Measurements from ENCODE around the gene STRN.

The STRN gene

DNA sequence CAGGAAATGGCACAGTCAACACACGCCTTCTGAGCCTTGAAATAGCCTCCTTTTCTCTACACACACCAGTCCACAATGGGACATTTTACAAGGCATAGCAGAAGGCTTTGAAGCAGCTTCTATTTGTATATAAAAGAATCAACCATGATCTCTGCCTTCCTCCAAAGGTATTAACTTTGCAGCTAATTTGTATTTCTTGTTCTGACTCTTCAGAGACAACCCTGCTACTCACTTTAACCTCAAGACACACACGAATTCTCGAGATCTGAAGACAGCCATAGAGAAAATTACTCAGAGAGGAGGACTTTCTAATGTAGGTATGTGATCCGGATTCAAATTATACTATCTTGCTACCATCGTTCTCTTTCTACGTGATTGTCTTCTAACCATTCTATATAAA lies 165.2 kb downstream of the STRN start:
- Histone ChIP-seq H3K4me1 (no peaks in the 10 kb centered on the region), H3K27me3 (ENCODE audit: low read depth) (no peaks in the 10 kb centered on the region)
- in situ Hi-C loops (cut with MboI; ENCODE audit: low sequenced_read_pairs) = no loop called here

DNA sequence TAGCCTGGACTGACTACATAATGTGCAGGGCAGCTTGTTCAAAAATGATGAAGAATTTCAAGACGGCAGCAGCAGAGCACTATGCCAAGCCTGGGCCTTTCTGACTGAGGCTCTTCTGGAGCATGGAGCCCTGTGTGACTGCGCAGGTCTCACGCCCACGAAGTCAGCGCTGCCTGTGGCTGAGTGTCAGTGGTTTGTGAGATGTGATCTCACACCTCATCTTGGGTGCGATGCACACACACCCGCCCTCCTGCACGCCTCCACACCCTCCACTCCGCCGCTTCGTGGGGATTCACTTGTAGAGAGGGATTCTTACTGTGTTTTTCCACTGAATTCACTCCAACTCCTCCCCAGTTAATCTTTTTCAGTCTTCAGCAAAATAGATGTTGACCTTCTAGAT lies 166.0 kb downstream of the STRN start:
- Histone ChIP-seq H3K27me3 (ENCODE audit: low read depth) (no peaks in the 10 kb centered on the region), H3K36me3 (replicated peaks) (no peaks in the 10 kb centered on the region), H3K9me3 (no peaks in the 10 kb centered on the region), H3K4me1 (no peaks in the 10 kb centered on the region), H3K4me3 (no peak overlapping the region)
- no peak for DNase-seq (ENCODE audit: low spot score in 2 of 2)
- in situ Hi-C loops (cut with MboI; ENCODE audit: low sequenced_read_pairs) = no loop called here

More for the DNA sequence above, 165.2 kb downstream of the STRN start:
- H3K36me3 ChIP-seq (replicated peaks) = no peaks in the 10 kb centered on the region
- no peaks in the 10 kb centered on the region for H3K9me3 ChIP-seq
- no peak overlapping the region for H3K4me3 ChIP-seq
- no peak for DNase-seq (ENCODE audit: low spot score in 2 of 2)

DNA sequence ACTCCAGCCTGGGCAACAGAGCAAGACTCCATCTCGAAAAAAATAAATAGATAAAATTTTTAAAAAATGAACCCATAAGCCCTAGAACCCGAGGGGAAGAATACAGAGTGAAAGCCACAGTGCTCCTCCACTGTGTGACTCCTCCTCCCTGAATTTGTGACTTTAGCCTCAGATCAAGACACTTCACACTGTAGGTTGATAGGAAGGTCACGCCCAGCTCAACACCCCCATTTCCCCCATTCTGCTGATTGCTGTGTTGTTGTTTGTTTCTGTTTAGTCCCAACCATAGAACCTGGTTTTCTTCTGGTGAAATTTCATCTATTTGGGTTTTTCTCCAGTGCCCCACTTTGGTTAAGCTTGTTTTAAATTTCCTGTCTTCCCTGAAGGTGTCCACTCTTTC lies 167.6 kb downstream of the STRN start:
- in situ Hi-C loops (cut with MboI; ENCODE audit: low sequenced_read_pairs) = no loop called here

DNA sequence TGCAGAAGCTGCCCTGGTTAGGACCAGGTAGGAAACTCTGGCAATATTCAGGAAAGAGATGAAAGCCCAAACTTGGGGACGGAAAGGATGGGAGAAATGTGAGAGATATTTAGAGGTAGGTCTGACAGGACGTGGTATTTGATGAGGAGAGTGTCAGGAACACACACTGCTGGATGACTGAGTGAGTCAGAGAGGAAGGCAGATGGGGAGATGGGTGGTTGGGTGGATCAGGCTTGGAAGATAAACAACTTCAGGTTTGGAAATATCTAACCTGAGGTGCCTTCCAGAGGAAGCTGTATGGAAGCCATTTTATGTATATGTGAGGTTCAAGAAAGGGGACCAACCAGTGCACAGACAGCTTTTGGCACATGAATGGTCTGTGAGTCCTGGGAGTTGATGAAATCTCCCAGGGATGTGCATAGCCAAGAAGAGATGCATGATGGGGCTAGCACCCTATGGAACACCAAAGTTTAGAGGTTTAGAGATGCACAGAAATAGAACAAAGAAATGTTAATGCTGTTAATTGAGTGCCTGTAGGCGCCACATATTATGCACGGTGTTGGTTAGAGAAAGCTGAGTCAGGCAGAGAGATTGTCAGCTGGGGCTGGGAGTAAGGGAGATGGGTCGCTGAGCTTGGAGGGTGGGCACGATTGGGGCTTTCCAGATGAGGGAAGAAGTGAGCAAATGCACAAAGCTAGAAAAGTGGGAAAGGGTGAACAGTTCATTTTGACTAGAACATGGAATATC lies 168.8 kb downstream of the STRN start:
- no peak for DNase-seq (ENCODE audit: low spot score in 2 of 2)
- H3K4me1 ChIP-seq = no peaks in the 10 kb centered on the region
- H3K36me3 ChIP-seq (replicated peaks) = no peaks in the 10 kb centered on the region
- no peak overlapping the region for H3K4me3 ChIP-seq
- in situ Hi-C loops (cut with MboI; ENCODE audit: low sequenced_read_pairs) = no loop called here
- no peaks in the 10 kb centered on the region for H3K27me3 ChIP-seq (ENCODE audit: low read depth)
- no peaks in the 10 kb centered on the region for H3K9me3 ChIP-seq

More for the DNA sequence above, 167.6 kb downstream of the STRN start:
- H3K4me3 ChIP-seq = no peak overlapping the region
- no peaks in the 10 kb centered on the region for H3K27me3 ChIP-seq (ENCODE audit: low read depth)
- no peaks in the 10 kb centered on the region for H3K9me3 ChIP-seq
- DNase-seq (ENCODE audit: low spot score in 2 of 2) = no peak
- no peaks in the 10 kb centered on the region for H3K36me3 ChIP-seq (replicated peaks)
- H3K4me1 ChIP-seq = no peaks in the 10 kb centered on the region

Measured in HAP-1 (cell line).